Mesenteric fat pad (tissue), 1 donor: Measurements from ENCODE around the gene HTT-AS. TPM values are rescaled to one million over a fixed set of nuclear protein-coding genes. Genes with fewer than 3 reads are reported as not detected.
"Not testable (repeated sequence)": the region's sequence is repeated elsewhere in the genome, so short reads cannot be mapped to it uniquely, and the experiment has no call there.

ENCODE experiments used
- DNase-seq: peaks from one replicate; pipeline ENCODE4 v3.0.0-alpha.2; 2020; ENCODE audit warnings: low spot score
- long read RNA-seq: library from polyadenylated mRNA; unstranded; transcript quantifications from one replicate; pipeline ENCODE4 v2.0.0, GENCODE V29; 2020
- total RNA-seq: library from RNA; stranded (reverse); fragmentation: NEBNext Ultra II Directional; extraction: Animal tissue kit (Norgen Biotek cat#: 25700); gene quantifications from one replicate; pipeline ENCODE4 v1.2.1, GENCODE V29; 2021
- donor health status: DM: yes; HTN: yes; CAD: no.

HTT-AS gene
- not detected for total RNA-seq
- long read RNA-seq = 0 reads

- peak; percentile 99 for DNase-seq
These were observed at the start of gene HTT-AS, which contains the start of gene HTT for GRCh38 chr4:3074078-3074845. Gene HTT-AS, minus strand, starts transcription at chr4:3074538. Gene HTT, plus strand, starts transcription at chr4:3074681. Its CDS starts 145 bp downstream, at chr4:3074826.

DNA sequence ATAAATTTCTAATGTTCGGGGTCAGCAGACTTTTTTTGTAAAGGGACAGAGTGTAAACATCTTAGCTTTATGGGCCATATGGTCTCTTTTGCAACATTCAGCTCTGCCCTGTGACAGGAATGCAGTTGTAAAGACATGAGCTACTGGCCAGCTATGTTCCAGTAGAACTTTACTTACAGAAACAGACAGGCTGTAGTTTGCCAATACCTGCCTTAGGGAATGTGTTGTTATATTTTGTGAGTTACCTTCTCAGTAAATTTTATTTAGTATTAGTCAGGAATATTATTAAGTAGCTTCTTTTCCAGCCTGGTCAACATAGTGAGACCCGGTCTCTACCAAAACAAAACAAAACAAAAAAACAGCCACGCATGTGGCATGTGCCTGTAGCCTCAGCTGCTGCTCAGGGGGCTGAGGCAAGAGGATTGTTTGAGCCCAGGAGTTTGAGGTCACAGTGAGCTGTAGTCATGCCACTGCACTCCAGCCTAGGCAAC, 48.9 kb upstream of the HTT-AS start:
- no peak for DNase-seq

- no peak for DNase-seq
These were observed 47.8 kb upstream of the HTT-AS start for GRCh38 chr4:3122081-3122563.

DNA sequence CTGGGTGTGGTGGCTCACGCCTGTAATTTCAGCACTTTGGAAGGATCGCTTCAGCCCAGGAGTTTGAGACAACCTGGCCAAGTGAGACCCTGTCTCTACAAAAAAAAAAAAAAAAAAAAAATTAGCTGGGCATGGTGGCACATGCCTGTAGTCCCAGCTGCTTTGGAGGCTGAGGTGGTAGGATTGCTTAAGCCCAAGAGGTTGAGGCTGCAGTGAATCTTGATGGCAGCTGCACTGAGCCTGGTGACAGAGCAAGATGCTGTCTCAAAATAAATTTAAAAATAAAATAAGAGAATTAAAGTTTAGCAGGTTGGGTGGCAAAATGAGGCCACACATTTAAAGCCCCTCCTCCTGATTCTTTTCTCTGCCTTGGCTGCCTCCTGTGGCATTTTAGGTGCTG, 47.3 kb upstream of the HTT-AS start:
- DNase-seq = no peak

DNA sequence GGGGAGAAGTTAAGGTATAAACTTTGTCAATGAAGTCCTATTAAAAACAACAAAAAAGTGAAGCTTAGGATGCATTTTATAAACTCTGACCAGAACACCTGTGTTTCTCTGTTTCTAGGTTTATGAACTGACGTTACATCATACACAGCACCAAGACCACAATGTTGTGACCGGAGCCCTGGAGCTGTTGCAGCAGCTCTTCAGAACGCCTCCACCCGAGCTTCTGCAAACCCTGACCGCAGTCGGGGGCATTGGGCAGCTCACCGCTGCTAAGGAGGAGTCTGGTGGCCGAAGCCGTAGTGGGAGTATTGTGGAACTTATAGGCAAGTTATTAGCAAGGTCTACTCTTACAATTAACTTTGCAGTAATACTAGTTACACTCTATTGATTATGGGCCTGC, 46.8 kb upstream of the HTT-AS start:
- DNase-seq = no peak

GRCh38 chr4:3119464-3119863, 45.1 kb upstream of the HTT-AS start:
- DNase-seq = no peak

GRCh38 chr4:3118312-3118711, 44.0 kb upstream of the HTT-AS start:
- DNase-seq = no peak

GRCh38 chr4:3116955-3117354, 42.6 kb upstream of the HTT-AS start:
- no peak for DNase-seq

DNA sequence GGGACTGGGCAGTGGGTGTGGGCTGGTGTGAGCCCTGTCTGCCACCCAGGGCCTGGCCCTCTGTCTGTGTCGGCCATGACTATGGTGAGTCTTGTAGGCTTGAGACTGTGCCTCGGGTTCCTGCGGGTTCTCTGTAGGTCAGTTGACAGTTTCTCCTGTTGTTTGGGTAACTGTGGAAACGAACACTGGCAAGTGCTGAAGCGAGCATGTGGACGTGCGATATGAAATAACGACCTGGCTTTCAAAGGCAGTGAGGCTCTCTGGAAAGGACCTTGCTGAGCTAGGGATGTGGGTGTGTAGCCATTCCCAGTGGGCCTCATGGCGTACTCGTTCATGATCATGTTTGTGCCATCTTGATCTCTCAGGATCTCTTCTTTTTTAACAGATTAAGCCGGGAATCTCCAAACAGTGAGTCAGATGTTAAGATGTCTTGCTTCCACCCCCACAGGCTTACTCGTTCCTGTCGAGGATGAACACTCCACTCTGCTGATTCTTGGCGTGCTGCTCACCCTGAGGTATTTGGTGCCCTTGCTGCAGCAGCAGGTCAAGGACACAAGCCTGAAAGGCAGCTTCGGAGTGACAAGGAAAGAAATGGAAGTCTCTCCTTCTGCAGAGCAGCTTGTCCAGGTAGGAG, 41.4 kb upstream of the HTT-AS start:
- no peak for DNase-seq

DNA sequence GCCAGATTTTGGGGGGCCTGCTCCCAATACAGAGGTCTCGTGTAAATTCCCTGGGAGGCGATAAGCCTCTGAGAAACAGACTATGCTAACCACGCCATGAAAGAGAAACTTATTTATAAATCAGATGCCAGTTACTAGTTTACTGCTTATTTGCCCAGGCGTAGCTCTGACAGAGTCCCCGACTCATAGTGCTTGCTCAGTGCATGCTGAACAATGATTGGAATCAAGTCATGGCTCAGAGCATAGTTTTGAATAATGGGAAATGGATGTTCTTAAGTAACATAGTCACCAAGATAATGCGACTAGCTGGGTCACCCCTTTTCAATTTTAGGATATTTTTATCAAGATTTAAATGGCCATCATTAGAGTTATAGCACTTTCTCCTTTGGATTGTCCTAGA, 40.0 kb upstream of the HTT-AS start:
- DNase-seq = no peak

DNA sequence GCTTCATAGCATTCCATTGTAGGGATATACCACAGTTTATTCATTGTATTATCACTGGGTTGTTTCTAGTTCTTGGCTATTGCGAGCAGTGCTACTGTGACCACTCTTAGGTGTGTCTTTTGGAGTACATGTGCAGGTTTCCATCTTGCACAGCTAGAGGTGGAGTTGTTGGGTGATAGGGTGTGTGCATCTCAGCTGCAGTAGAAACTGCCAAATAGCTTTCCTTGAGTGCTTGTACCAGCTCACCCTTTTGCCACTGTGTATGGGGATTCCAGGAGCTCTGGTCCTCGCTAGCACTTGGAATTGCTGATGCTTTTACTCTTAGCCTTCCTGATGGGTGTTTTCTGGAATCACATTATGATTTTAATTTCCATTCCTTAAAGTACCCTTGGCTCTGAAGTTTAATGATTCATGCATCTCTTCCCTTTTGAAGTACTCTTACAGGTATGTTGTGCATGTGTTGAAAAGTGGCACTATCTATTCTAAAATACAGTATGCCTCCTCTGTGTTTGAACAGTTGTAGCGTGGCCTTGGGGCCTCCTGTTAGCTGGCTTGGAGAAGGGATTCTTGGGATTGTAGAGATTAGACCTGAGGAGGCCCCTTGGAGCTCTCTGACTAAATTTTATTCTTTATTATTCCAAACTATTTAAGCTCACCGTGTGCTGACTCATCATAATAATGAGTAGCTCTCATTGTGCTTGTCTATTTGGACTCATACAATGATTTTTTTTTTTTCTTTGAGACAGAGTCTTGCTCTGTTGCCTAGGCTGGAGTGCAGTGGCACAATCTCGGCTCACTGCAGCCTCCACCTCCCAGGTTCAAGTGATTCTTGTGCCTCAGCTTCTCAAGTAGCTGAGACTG, 38.5 kb upstream of the HTT-AS start:
- no peak for DNase-seq

- no peak for DNase-seq
These were observed 37.9 kb upstream of the HTT-AS start for GRCh38 chr4:3112201-3112600.

- no peak for DNase-seq
These were observed 37.1 kb upstream of the HTT-AS start for GRCh38 chr4:3111461-3111860.

GRCh38 chr4:3108211-3108610, 33.9 kb upstream of the HTT-AS start:
- no peak for DNase-seq

GRCh38 chr4:3107691-3108121, 33.4 kb upstream of the HTT-AS start:
- no peak for DNase-seq

DNA sequence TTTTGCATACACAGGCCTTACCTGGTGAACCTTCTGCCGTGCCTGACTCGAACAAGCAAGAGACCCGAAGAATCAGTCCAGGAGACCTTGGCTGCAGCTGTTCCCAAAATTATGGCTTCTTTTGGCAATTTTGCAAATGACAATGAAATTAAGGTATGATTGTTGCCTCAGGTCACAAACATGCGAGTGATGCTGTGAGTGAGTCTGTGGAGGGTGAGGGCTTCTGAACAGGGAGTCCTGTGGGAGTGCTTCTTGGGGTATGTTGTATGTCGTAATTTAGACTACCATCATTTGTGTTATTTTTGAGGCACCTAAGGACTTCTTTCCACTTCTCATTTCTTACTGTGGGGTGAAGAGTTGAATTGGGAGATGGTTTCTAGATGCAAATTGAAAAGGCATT, 32.9 kb upstream of the HTT-AS start:
- DNase-seq = no peak

- DNase-seq = peak; percentile 95
These were observed 32.2 kb upstream of the HTT-AS start for GRCh38 chr4:3106339-3107186.

DNA sequence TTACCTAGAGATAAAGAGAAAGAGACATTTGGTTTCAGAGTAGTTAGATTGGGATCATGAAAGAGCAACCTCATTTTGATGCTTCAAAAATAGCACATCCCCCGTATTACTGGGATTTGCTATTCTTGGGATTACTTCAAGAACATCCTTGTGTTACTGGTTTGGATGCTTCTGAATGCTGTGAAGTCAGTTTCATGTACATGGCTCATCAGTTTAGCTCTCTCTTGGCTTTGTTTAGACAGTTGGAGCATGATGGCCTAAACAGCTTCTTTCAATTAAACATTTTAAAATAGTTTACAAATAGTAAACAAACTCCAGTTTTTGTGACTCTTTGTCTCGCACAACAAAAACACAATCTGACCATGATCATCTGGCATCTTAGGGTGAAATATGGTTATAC, 24.0 kb upstream of the HTT-AS start:
- no peak for DNase-seq

DNA sequence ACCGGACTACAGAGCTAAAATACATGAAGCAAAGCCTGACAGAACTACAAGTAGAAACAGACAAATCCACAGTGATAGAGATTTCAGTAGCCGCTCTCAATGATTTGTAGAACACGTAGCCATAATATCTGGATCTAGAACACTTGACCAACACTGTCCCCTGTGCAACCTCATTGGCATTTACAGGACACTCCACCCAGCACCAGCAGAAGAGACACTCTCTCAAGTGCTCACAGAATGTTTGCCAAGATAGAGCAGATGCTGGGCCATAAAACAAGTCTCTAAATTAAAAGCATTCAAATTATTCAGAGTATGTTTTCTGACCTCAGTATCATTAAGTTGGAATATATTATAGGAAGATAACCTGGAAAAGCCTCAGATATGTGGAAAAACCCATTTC, 21.9 kb upstream of the HTT-AS start:
- DNase-seq = no peak

GRCh38 chr4:3094701-3095100, 20.4 kb upstream of the HTT-AS start:
- not testable (repeated sequence) for DNase-seq

GRCh38 chr4:3091464-3091863, 17.1 kb upstream of the HTT-AS start:
- DNase-seq = no peak
